GM12878 (cell line): ENCODE data around the gene ZBTB16.

Experiments
- CTCF ChIP-seq, 3 experiments: IDR thresholded peaks in 2 of 3; conservative IDR thresholded peaks in 1 of 3; 2 replicates each; pipeline ENCODE4 v1.5.1; 2011; ENCODE audit warnings: low read depth in 3 of 3, low read length in 3 of 3, mild to moderate bottlenecking in 3 of 3, control low read depth in 2 of 3, moderate library complexity in 2 of 3, inconsistent platforms in 1 of 3, mixed read lengths in 1 of 3; ENCODE audit not compliant: control insufficient read depth in 2 of 3, insufficient read depth in 1 of 3; ENCODE audit errors: extremely low read depth in 1 of 3
- EGR1 ChIP-seq, 2 experiments: IDR thresholded peaks; 1 replicate in 1 of 2; 2 replicates in 1 of 2; pipeline ENCODE4 v1.6.1; 2011 to 2012; ENCODE audit warnings: low read depth in 2 of 2, low read length in 2 of 2, borderline replicate concordance in 1 of 2, mild to moderate bottlenecking in 1 of 2, moderate library complexity in 1 of 2
- EZH2 ChIP-seq: IDR thresholded peaks from 2 replicates; pipeline ENCODE4 v1.6.1; 2012; ENCODE audit warnings: low read depth, mild to moderate bottlenecking, control low read depth, inconsistent platforms, low read length, borderline replicate concordance; ENCODE audit not compliant: control insufficient read depth
- FOXM1 ChIP-seq: IDR thresholded peaks from 2 replicates; pipeline ENCODE4 v1.6.1; 2012; ENCODE audit warnings: low read depth, mild to moderate bottlenecking, inconsistent platforms, low read length, moderate library complexity
- MAX ChIP-seq: IDR thresholded peaks from 2 replicates; pipeline ENCODE4 v1.6.1; 2012; ENCODE audit warnings: low read depth, low read length, improper control_type of control experiment
- NBN ChIP-seq: fragments of 450-650 bp; IDR thresholded peaks from 2 replicates; pipeline ENCODE4 v1.6.1; 2016
- POLR2A ChIP-seq: IDR thresholded peaks from 2 replicates; pipeline ENCODE4 v1.6.1; 2011; ENCODE audit warnings: low read depth, mild to moderate bottlenecking, low read length
- SPI1 ChIP-seq: IDR thresholded peaks from 2 replicates; pipeline ENCODE4 v1.6.1; 2011; ENCODE audit warnings: low read depth, mild to moderate bottlenecking, low read length, moderate library complexity, borderline replicate concordance; ENCODE audit not compliant: insufficient read depth
- TCF12 ChIP-seq: IDR thresholded peaks from 2 replicates; pipeline ENCODE4 v1.6.1; 2011; ENCODE audit warnings: low read depth, mild to moderate bottlenecking, low read length
- USF1 ChIP-seq: IDR thresholded peaks from 2 replicates; pipeline ENCODE4 v1.6.1; 2011; ENCODE audit warnings: borderline replicate concordance, low read depth, mild to moderate bottlenecking, moderate library complexity, mixed read lengths, low read length; ENCODE audit not compliant: insufficient read depth; ENCODE audit errors: extremely low read length
- ZNF24 ChIP-seq: fragments of 450-650 bp; IDR thresholded peaks from 2 replicates; pipeline ENCODE4 v1.6.1; 2017; ENCODE audit warnings: antibody characterized with exemption, mild to moderate bottlenecking
- TF ChIP-seq, protein P1 (sequence below): IDR thresholded peaks from 2 replicates; pipeline ENCODE4 v1.6.1; 2011; ENCODE audit warnings: low read depth, mild to moderate bottlenecking, low read length, moderate library complexity, borderline replicate concordance; ENCODE audit errors: extremely low read depth

- TF ChIP-seq ZNF24 (no peak), EZH2 (no peak), CTCF (IDR thresholded peaks at IDR 0.05 in 2 of 3, conservative IDR thresholded peaks at IDR 0.05 in 1 of 3; ENCODE audit: control insufficient read depth in 2 of 3, extremely low read depth in 1 of 3, insufficient read depth in 1 of 3, low read depth in 3 of 3, low read length in 3 of 3) (no peak), POLR2A (no peak), MAX (no peak), USF1 (no peak), EGR1 (IDR thresholded peaks at IDR 0.05; ENCODE audit: borderline replicate concordance in 1 of 2, low read depth in 2 of 2, low read length in 2 of 2) (no peak), TCF12 (no peak), NBN (no peak), SPI1 (no peak), FOXM1 (no peak)
- TF ChIP-seq, protein P1, sequence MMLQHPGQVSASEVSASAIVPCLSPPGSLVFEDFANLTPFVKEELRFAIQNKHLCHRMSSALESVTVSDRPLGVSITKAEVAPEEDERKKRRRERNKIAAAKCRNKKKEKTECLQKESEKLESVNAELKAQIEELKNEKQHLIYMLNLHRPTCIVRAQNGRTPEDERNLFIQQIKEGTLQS = no peak
Measured at GRCh38 chr11:114263513-114264170, 204.1 kb downstream of the ZBTB16 start.
